Ovary (tissue), 3 donors: ENCODE results near the gene CACNA1C.

ENCODE experiments used
- CTCF ChIP-seq, 3 donors: fragments of 450-650 bp in 2 of 3; fragments of 200-600 bp in 1 of 3; IDR thresholded peaks; one replicate each; pipeline versions ENCODE4 v1.5.1 to v1.8.0; 2016 to 2022; ENCODE audit warnings: antibody characterized with exemption in 3 of 3, mild to moderate bottlenecking in 1 of 3
- EP300 ChIP-seq: sonication (generic); formaldehyde crosslinking; IDR thresholded peaks from one replicate; pipeline ENCODE4 v1.6.1; 2017; ENCODE audit warnings: antibody characterized with exemption
- POLR2A ChIP-seq: fragments of 450-650 bp; IDR thresholded peaks from one replicate; pipeline ENCODE4 v1.6.1; 2017; ENCODE audit warnings: antibody characterized with exemption, mild to moderate bottlenecking, moderate library complexity
- donor health status: DM: no; HTN: no; CAD: no.

GRCh38 chr12:2289525-2289924 is 236.7 kb downstream of the CACNA1C start:
- TF ChIP-seq CTCF (IDR thresholded peaks at IDR 0.05) (no peak), POLR2A (no peak), EP300 (no peak)
